Parathyroid adenoma (tissue), 2 donors: ENCODE data around the gene CAMK1D.

Experiments
- H2AFZ ChIP-seq: fragments of 300-600 bp; sonication (generic); one replicate; pipeline ENCODE4 v1.7.0; 2017; ENCODE audit warnings: antibody characterized with exemption, mild to moderate bottlenecking
- H3K27ac ChIP-seq: fragments of 300-600 bp; sonication (generic); one replicate; pipeline ENCODE4 v1.7.0; 2017
- H3K27me3 ChIP-seq: fragments of 300-600 bp; sonication (generic); one replicate; pipeline ENCODE4 v1.7.0; 2017; ENCODE audit warnings: low read length; ENCODE audit not compliant: control insufficient read depth, insufficient read depth
- H3K36me3 ChIP-seq: fragments of 300-600 bp; sonication (generic); one replicate; pipeline ENCODE4 v1.7.0; 2017; ENCODE audit warnings: low read length; ENCODE audit not compliant: control insufficient read depth, insufficient read depth
- H3K4me1 ChIP-seq: fragments of 300-600 bp; sonication (generic); one replicate; pipeline ENCODE4 v1.7.0; 2017; ENCODE audit warnings: control low read depth
- H3K4me2 ChIP-seq: fragments of 300-600 bp; sonication (generic); one replicate; pipeline ENCODE4 v1.7.0; 2017; ENCODE audit warnings: low read length
- H3K4me3 ChIP-seq: fragments of 300-600 bp; sonication (generic); one replicate; pipeline ENCODE4 v1.7.0; 2017; ENCODE audit warnings: low read depth, low read length
- H3K79me2 ChIP-seq: fragments of 300-600 bp; sonication (generic); one replicate; pipeline ENCODE4 v1.7.0; 2017; ENCODE audit warnings: control low read depth
- H3K9ac ChIP-seq: fragments of 300-600 bp; sonication (generic); one replicate; pipeline ENCODE4 v1.7.0; 2017; ENCODE audit warnings: mild to moderate bottlenecking
- H3K9me3 ChIP-seq: fragments of 300-600 bp; sonication (generic); one replicate; pipeline ENCODE4 v1.7.0; 2017; ENCODE audit warnings: low read length; ENCODE audit not compliant: control insufficient read depth
- CTCF ChIP-seq: fragments of 300-600 bp; sonication (generic); IDR thresholded peaks from one replicate; pipeline ENCODE4 v1.7.0; 2017; ENCODE audit warnings: antibody characterized with exemption, mild to moderate bottlenecking
- donor health status: primary hyperparathyroidism.

CAMK1D gene

GRCh38 chr10:12500381-12501303 is 151.3 kb downstream of the CAMK1D start:
- H3K4me3 ChIP-seq = no peak overlapping the region
- H3K36me3 ChIP-seq = no peaks in the 10 kb centered on the region
- H3K9me3 ChIP-seq = no peaks in the 10 kb centered on the region
- H3K27ac ChIP-seq = no peak overlapping the region
- no peaks in the 10 kb centered on the region for H3K27me3 ChIP-seq
- no peaks in the 10 kb centered on the region for H3K4me1 ChIP-seq
- TF ChIP-seq CTCF = no peak
- H3K79me2 ChIP-seq = no peaks in the 10 kb centered on the region
- no peak overlapping the region for H3K4me2 ChIP-seq
- no peak overlapping the region for H3K9ac ChIP-seq
- H2AFZ ChIP-seq = no peak overlapping the region

- Histone ChIP-seq H3K4me3 (no peak overlapping the region), H3K9me3 (no peaks in the 10 kb centered on the region), H3K79me2 (no peaks in the 10 kb centered on the region), H3K36me3 (no peaks in the 10 kb centered on the region), H2AFZ (no peak overlapping the region), H3K27ac (no peak overlapping the region), H3K9ac (no peak overlapping the region), H3K4me1 (no peaks in the 10 kb centered on the region), H3K27me3 (no peaks in the 10 kb centered on the region), H3K4me2 (no peak overlapping the region)
- no peak for TF ChIP-seq CTCF
Observed at GRCh38 chr10:12501324-12501723, 152.0 kb downstream of the CAMK1D start.

GRCh38 chr10:12501841-12502525 is 152.6 kb downstream of the CAMK1D start:
- H3K27ac ChIP-seq = no peak overlapping the region
- no peak for TF ChIP-seq CTCF
- no peaks in the 10 kb centered on the region for H3K4me1 ChIP-seq
- H2AFZ ChIP-seq = no peak overlapping the region
- H3K4me2 ChIP-seq = no peak overlapping the region
- no peaks in the 10 kb centered on the region for H3K79me2 ChIP-seq
- H3K9me3 ChIP-seq = no peaks in the 10 kb centered on the region
- H3K27me3 ChIP-seq = no peaks in the 10 kb centered on the region
- no peaks in the 10 kb centered on the region for H3K36me3 ChIP-seq
- no peak overlapping the region for H3K4me3 ChIP-seq
- H3K9ac ChIP-seq = no peak overlapping the region

- Histone ChIP-seq H3K4me3 (no peak overlapping the region), H3K27ac (no peak overlapping the region)
Observed at GRCh38 chr10:12502526-12503274, 153.4 kb downstream of the CAMK1D start.

More at GRCh38 chr10:12502526-12503274, 153.4 kb downstream of the CAMK1D start:
- no peak for TF ChIP-seq CTCF
- Histone ChIP-seq H3K4me2 (no peak overlapping the region), H2AFZ (no peak overlapping the region), H3K36me3 (no peaks in the 10 kb centered on the region), H3K4me1 (no peaks in the 10 kb centered on the region), H3K9ac (no peak overlapping the region), H3K9me3 (no peaks in the 10 kb centered on the region), H3K79me2 (no peaks in the 10 kb centered on the region), H3K27me3 (no peaks in the 10 kb centered on the region)
